MM.1S (cell line): ENCODE measurements around the gene SLC29A3.

Experiments used
- CTCF ChIP-seq: fragments of 300-600 bp; sonication (generic); IDR thresholded peaks from 2 replicates; pipeline ENCODE4 v1.5.1; 2016; ENCODE audit warnings: antibody characterized with exemption, low read length, mixed read lengths
- EZH2 ChIP-seq: fragments of 300-600 bp; sonication (generic); optimal IDR thresholded peaks from 2 replicates; pipeline ENCODE3; 2017; ENCODE audit warnings: low read depth, mild to moderate bottlenecking, antibody characterized with exemption, low read length, mixed read lengths
- EZH2phosphoT487 ChIP-seq: fragments of 300-600 bp; sonication (generic); IDR thresholded peaks from 2 replicates; pipeline ENCODE4 v1.6.1; 2018; ENCODE audit warnings: antibody characterized with exemption, low read length

GRCh38 chr10:71280825-71281224 is 38.2 kb upstream of the SLC29A3 start:
- TF ChIP-seq CTCF (no peak), EZH2phosphoT487 (no peak), EZH2 (no peak)
